Measurements from ENCODE around the gene NF2.
"Not testable (repeated sequence)": the region's sequence is repeated elsewhere in the genome, so short reads cannot be mapped to it uniquely, and the experiment has no call there.

The NF2 gene

DNA sequence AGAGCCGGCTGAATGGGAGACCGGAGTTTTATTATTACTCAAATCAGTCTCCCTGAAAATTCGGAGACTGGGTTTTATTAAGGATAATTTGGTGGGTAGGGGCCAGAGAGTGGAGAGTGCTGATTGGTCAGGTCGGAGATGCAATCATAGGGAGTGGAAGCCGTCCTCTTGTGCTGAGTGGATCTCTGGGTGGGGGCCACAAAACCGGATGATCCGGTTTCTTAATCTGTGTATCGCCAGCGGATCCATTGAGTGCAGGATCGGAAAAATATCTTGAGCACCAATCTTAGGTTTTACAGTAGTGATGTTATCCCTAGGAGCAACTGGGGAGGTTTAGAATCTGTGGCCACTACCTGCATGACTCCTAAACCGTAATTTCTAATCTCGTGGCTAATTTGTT lies 21.6 kb upstream of the NF2 start:
- no peak overlapping the region for H3K4me3 ChIP-seq (replicated peaks; ENCODE audit: low read depth, low read length)
- no peak for DNase-seq (ENCODE audit: extremely low read depth, low read depth)

DNA sequence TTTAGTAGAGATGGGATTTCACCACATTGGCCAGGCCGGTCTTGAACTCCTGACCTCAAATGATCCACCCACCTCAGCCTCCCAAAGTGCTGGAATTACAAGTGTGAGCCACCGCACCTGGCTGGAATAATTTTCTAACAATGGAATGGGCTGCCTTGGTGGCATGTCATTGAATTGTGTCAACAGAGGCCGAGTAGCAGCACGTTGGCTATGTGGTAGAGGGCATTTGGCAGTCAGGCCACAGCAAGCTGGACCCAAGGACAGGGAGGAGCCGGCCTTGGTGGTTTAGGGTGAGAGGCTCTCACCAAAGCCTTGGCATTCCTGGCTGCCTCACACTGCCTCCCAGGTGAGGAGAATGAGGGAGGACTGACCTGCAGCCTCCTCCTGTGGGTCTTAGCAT lies 18.5 kb upstream of the NF2 start:
- no peak overlapping the region for H3K4me3 ChIP-seq (replicated peaks; ENCODE audit: low read depth, low read length)
- no peak for TF ChIP-seq CTCF (IDR thresholded peaks at IDR 0.05; ENCODE audit: low read depth, low read length, missing control alignments)

More for the DNA sequence above, 21.6 kb upstream of the NF2 start:
- TF ChIP-seq CTCF (IDR thresholded peaks at IDR 0.05; ENCODE audit: low read depth, low read length, missing control alignments), result no peak

GRCh38 chr22:29586193-29586705 lies 17.2 kb upstream of the NF2 start:
- DNase-seq (ENCODE audit: extremely low read depth, low read depth); H3K4me3 ChIP-seq (replicated peaks; ENCODE audit: low read depth, low read length): not testable (repeated sequence)

More for the DNA sequence above, 18.5 kb upstream of the NF2 start:
- DNase-seq (ENCODE audit: extremely low read depth, low read depth), result no peak

DNA sequence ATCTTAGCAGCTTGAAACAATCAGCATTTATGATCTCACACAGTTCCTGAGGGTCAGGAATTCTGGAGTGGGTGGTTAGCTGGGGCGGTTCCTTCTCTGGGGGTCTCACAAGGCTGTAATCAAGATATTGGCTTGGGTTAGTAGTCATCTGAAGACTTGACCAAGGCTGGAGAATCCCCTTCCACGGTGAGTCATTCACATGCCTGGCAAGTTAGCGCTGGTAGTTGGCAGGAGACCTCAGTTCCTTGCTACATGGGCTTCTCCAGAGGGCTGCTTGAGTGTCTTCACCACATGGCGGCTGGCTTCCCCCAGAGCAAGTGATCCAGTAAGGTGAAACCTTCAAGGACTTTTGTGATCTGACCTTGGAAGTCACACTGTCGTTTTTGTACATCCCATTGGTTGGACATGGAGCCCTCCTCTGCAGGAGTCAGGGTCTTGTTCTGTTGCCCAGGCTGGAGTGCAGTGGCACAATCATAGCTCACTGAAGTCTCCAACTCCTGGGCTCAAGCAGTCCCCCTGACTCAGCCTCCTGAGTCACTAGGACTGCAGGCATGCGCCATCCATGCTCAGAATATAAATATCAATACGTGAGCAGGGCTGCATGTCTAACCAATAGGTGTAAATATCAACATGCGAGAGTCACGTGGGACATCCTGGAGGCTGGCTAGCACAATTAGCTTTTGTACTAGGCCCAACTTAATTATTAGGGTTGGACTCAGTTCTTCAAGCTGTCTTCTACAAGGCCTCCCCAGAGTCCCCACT lies 15.3 kb upstream of the NF2 start:
- peak; percentile 47 for DNase-seq (ENCODE audit: extremely low read depth, low read depth)
- no peak for TF ChIP-seq CTCF (IDR thresholded peaks at IDR 0.05; ENCODE audit: low read depth, low read length, missing control alignments)

GRCh38 chr22:29593923-29594322 lies 9.5 kb upstream of the NF2 start:
- DNase-seq (ENCODE audit: extremely low read depth, low read depth), result no peak
- no peak overlapping the region for H3K4me3 ChIP-seq (replicated peaks; ENCODE audit: low read depth, low read length)
- TF ChIP-seq CTCF (IDR thresholded peaks at IDR 0.05; ENCODE audit: low read depth, low read length, missing control alignments), result no peak

More for the DNA sequence above, 15.3 kb upstream of the NF2 start:
- no peak overlapping the region for H3K4me3 ChIP-seq (replicated peaks; ENCODE audit: low read depth, low read length)

- H3K4me3 ChIP-seq (replicated peaks; ENCODE audit: low read depth, low read length); DNase-seq (ENCODE audit: extremely low read depth, low read depth): not testable (repeated sequence)
Observed at GRCh38 chr22:29594447-29594846, 9.0 kb upstream of the NF2 start.

DNA sequence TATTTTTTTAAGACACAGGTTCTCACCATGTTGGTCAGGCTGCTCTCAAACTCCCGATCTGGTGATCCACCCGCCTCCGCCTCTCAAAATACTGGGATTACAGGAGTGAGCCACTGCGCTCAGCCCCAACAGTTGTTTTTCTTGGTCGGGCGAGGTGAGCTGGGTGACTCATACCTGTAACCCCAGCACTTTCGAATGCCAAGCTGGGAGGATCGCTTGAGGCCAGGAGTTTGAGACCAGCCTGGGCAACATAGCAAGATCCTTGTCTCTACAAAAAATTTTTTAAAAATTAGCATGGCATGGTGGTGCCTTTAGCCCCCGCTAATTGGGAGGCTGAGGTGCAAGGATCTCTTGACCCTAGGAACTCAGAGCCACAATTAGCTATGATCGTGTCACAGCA lies 7.0 kb upstream of the NF2 start:
- no peak for DNase-seq (ENCODE audit: extremely low read depth, low read depth)
- no peak overlapping the region for H3K4me3 ChIP-seq (replicated peaks; ENCODE audit: low read depth, low read length)
- no peak for TF ChIP-seq CTCF (IDR thresholded peaks at IDR 0.05; ENCODE audit: low read depth, low read length, missing control alignments)

DNA sequence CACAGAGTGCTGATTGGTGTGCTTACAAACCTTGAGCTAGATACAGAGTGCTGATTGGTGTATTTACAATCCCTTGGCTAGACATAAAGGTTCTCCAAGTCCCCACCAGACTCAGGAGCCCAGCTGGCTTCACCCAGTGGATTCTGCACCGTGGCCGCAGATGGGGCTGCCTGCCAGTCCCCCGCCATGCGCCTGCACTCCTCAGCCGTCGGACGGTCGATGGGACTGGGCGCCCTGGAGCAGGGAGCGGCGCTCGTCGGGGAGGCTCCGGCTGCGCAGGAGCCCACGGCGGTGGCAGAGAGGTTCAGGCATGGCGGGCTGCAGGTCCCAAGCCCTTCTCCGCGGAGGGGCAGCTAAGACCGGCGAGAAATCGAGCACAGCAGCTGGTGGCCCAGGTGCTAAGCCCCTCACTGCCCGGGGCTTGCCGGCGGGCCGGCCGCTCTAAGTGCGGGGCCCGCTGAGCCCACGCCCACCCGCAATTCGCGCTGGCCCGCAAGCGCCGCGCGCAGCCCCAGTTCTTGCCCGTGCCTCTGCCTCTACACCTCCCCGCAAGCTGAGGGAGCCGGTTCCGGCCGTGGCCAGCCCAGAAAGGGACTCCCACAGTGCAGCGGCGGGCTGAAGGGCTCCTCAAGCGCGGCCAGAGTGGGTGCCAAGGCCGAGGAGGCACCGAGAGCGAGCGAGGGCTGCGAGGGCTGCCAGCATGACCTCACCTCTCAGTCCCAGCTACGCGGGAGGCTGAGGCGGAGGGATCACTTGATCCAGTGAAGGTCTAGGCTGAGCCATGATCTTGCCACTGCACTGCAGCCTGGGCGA lies 5.4 kb upstream of the NF2 start:
- DNase-seq (ENCODE audit: extremely low read depth, low read depth); H3K4me3 ChIP-seq (replicated peaks; ENCODE audit: low read depth, low read length): not testable (repeated sequence)

Data from HFF-Myc (cell line).